OCI-LY3 (cell line): ENCODE measurements around the gene GFOD1.
A peak's percentile ranks its signal among the peaks of the same experiment; 100 is the strongest.

Experiments
- H2AFZ ChIP-seq: fragments of 200-600, 300-600 bp; shearing (Covaris generic); 2 replicates; pipeline ENCODE4 v1.6.0; 2014; ENCODE audit warnings: antibody characterized with exemption, low read depth, low read length
- H3K27ac ChIP-seq: fragments of 200-600, 300-600 bp; sonication (generic); 2 replicates; pipeline ENCODE4 v1.5.1; 2014; ENCODE audit warnings: mild to moderate bottlenecking, low read length, moderate library complexity, mixed read lengths
- H3K27me3 ChIP-seq: fragments of 200-600, 300-600 bp; sonication (generic); 2 replicates; pipeline ENCODE4 v1.6.1; 2014; ENCODE audit warnings: low read depth, low read length, mixed read lengths
- H3K36me3 ChIP-seq: fragments of 200-600, 300-600 bp; sonication (generic); replicated peaks from 2 replicates; pipeline ENCODE3; 2014; ENCODE audit warnings: low read depth, low read length, mixed read lengths
- H3K4me1 ChIP-seq: fragments of 300-600, 200-600 bp; sonication (generic); 2 replicates; pipeline ENCODE4 v1.6.1; 2014; ENCODE audit warnings: low read length, mixed read lengths
- H3K4me2 ChIP-seq: fragments of 200-600, 300-600 bp; sonication (generic); 2 replicates; pipeline ENCODE4 v1.6.1; 2014; ENCODE audit warnings: low read length, mixed read lengths
- H3K4me3 ChIP-seq: fragments of 300-600, 200-600 bp; sonication (generic); 2 replicates; pipeline ENCODE4 v1.5.1; 2014; ENCODE audit warnings: antibody characterized with exemption, mild to moderate bottlenecking, low read length, moderate library complexity
- H3K79me2 ChIP-seq: fragments of 300-600, 200-600 bp; shearing (Covaris generic); 2 replicates; pipeline ENCODE4 v1.6.1; 2014; ENCODE audit warnings: mild to moderate bottlenecking, low read length, mixed read lengths
- H3K9ac ChIP-seq: fragments of 300-600, 200-600 bp; shearing (Covaris generic); 2 replicates; pipeline ENCODE4 v1.6.0; 2014; ENCODE audit warnings: mild to moderate bottlenecking, low read length, moderate library complexity
- H3K9me3 ChIP-seq: fragments of 200-600, 300-600 bp; shearing (Covaris generic); 2 replicates; pipeline ENCODE4 v1.6.1; 2014; ENCODE audit warnings: low read length, mixed read lengths; ENCODE audit not compliant: insufficient read depth
- H4K20me1 ChIP-seq: fragments of 200-600, 300-600 bp; sonication (generic); 2 replicates; pipeline ENCODE4 v1.6.1; 2016; ENCODE audit warnings: low read length, mixed read lengths; ENCODE audit not compliant: insufficient read depth
- EZH2phosphoT487 ChIP-seq: fragments of 200-600 bp; shearing (Covaris generic); IDR thresholded peaks from 2 replicates; pipeline ENCODE4 v1.6.1; 2018; ENCODE audit warnings: antibody characterized with exemption, mixed run types, low read depth
- TF ChIP-seq, protein P1 (sequence below): fragments of 200-600, 300-600 bp; sonication (generic); IDR thresholded peaks from 2 replicates; pipeline ENCODE4 v1.5.1; 2014; ENCODE audit warnings: antibody characterized with exemption, low read length, low read depth

Gene GFOD1

GRCh38 chr6:13384506-13384905 is 102.9 kb downstream of the GFOD1 start:
- H3K9me3 ChIP-seq: no peaks in the 10 kb centered on the region
- H3K4me1 ChIP-seq: peaks cover 6% of the 10 kb centered on the region
- no peaks in the 10 kb centered on the region for H3K27me3 ChIP-seq
- no peaks in the 10 kb centered on the region for H3K79me2 ChIP-seq
- no peak overlapping the region for H3K9ac ChIP-seq
- no peak overlapping the region for H3K4me3 ChIP-seq
- H2AFZ ChIP-seq: no peak overlapping the region
- H4K20me1 ChIP-seq: no peaks in the 10 kb centered on the region
- no peak overlapping the region for H3K27ac ChIP-seq
- TF ChIP-seq, protein P1, sequence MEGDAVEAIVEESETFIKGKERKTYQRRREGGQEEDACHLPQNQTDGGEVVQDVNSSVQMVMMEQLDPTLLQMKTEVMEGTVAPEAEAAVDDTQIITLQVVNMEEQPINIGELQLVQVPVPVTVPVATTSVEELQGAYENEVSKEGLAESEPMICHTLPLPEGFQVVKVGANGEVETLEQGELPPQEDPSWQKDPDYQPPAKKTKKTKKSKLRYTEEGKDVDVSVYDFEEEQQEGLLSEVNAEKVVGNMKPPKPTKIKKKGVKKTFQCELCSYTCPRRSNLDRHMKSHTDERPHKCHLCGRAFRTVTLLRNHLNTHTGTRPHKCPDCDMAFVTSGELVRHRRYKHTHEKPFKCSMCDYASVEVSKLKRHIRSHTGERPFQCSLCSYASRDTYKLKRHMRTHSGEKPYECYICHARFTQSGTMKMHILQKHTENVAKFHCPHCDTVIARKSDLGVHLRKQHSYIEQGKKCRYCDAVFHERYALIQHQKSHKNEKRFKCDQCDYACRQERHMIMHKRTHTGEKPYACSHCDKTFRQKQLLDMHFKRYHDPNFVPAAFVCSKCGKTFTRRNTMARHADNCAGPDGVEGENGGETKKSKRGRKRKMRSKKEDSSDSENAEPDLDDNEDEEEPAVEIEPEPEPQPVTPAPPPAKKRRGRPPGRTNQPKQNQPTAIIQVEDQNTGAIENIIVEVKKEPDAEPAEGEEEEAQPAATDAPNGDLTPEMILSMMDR: no peak
- no peak for TF ChIP-seq EZH2phosphoT487
- H3K36me3 ChIP-seq: no peaks in the 10 kb centered on the region
- no peak overlapping the region for H3K4me2 ChIP-seq

DNA sequence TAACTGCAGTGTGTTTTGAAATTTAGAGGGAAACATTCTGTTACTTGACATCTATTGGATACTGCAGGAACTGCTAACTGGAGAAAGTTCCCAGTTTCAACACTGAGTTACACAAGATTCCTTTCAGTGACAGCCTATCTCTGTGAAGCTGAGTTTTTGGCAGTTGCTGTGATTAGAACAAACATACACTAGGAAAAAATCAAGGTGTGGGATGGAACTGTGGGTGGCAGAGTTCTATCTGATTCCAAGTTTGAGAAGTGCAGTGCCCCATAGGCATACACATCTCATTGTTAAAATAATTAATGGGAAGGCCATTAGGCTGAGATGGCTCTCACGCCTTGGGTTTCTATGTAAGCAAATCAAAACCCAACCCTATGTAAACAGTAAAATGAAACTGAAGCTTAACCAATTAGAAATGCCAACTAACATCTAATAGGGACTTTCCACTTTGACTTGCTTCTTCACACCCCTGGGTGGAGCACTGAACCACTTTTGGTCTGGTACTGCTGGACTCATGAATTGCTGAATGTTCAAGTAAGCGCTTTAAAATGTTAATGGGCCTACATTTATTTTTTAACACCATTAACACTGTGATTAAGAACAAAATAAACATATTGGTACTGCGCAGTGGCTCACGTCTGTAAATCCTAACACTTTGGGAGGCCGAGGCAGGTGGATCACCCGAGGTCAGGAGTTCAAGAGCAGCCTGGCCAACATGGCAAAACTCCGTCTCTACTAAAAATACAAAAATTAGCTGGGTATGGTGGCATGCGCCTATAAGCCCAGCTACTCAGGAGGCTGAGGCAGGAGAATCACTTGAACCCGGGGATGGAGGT is 103.9 kb downstream of the GFOD1 start:
- Histone ChIP-seq H3K4me1 (peaks cover 6% of the 10 kb centered on the region), H2AFZ (no peak overlapping the region), H4K20me1 (no peaks in the 10 kb centered on the region), H3K4me2 (peak overlapping the region; percentile 42; the same call in 1 of the 2 replicates), H3K79me2 (no peaks in the 10 kb centered on the region), H3K9ac (no peak overlapping the region), H3K9me3 (no peaks in the 10 kb centered on the region), H3K4me3 (no peak overlapping the region), H3K27me3 (no peaks in the 10 kb centered on the region), H3K27ac (no peak overlapping the region), H3K36me3 (no peaks in the 10 kb centered on the region)
- TF ChIP-seq, protein P1: peak; percentile 37; the same call in 1 of the 2 replicates
- TF ChIP-seq EZH2phosphoT487: no peak

DNA sequence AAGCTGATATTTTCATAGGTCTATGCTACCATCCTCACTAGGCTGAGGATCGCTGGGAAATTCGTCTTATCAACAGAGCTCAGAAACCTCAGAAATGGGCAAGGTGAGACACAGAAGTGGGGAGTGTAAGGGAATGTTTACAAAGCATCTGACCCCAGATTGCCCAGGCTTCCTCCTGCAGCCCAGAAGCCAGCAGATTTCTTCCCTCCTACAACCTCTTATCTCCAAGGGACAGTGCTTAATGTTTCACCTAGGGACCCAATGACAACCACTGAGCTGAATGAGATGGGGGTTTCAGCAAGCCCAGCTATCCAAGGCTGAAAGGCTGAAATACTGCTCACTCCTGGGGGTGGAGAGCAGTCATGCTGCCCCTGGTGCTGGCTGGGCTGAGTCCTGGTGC is 106.6 kb downstream of the GFOD1 start:
- Histone ChIP-seq H3K4me2 (no peak overlapping the region), H3K4me3 (no peak overlapping the region), H3K9ac (no peak overlapping the region), H3K36me3 (no peaks in the 10 kb centered on the region), H3K4me1 (peaks cover 12% of the 10 kb centered on the region), H3K79me2 (no peaks in the 10 kb centered on the region), H3K27ac (no peak overlapping the region), H3K9me3 (no peaks in the 10 kb centered on the region), H4K20me1 (no peaks in the 10 kb centered on the region), H2AFZ (no peak overlapping the region), H3K27me3 (no peaks in the 10 kb centered on the region)
- TF ChIP-seq EZH2phosphoT487: no peak
- TF ChIP-seq, protein P1: no peak

DNA sequence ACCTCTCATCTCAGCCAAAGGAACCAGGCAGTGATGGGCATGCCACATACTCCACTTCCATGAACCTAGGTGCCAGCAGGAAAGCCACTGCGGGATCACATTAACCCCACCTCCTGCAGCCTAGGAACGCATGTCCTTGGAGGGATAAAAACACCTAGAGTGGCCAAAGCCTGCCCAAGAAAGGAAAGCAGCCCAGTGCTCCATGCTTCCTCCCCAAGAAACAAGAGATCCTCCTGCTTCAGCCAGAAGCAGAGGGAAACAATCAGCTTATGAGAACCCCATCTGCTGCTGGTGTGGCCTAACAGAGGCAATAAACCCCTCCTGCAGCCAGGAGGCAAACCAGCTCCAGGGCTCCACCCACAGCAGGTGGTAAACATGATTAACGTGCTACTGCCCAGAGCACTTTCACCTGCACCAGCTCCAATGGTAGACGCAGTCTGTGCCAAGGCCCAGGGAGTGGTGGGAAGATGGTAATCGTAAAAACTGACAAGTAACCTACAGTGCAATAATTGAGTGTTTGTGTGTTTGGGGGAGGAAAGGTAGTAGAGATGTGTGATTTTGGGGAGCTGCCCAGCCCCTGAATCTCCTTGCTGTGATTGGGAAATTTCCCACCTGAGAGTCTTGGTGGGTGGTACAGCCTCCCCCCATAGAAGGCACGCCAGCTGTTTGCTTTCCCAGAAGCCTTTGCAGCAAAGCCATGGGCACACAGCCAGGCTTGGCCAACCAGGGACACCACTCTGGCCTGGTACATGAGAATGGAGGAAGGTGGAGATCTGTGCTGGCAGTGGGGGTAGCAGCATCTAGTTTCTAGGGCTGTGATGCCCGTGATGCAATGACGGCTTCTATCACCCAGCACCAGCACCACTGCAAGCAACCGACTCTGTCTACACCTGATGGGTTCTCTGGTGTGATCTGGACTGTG is 108.5 kb downstream of the GFOD1 start:
- Histone ChIP-seq H3K9ac (no peak overlapping the region), H3K4me2 (no peak overlapping the region), H3K27ac (no peak overlapping the region), H4K20me1 (no peaks in the 10 kb centered on the region), H3K27me3 (no peaks in the 10 kb centered on the region), H2AFZ (no peak overlapping the region), H3K36me3 (no peaks in the 10 kb centered on the region), H3K79me2 (no peaks in the 10 kb centered on the region), H3K4me1 (peaks cover 20% of the 10 kb centered on the region), H3K9me3 (no peaks in the 10 kb centered on the region), H3K4me3 (no peak overlapping the region)
- TF ChIP-seq, protein P1: no peak
- TF ChIP-seq EZH2phosphoT487: no peak
